Activated T-cell treated with anti-CD3 and anti-CD28 coated beads, Interleukin-2, amount 50 U/mL, for 48 hours (primary cell): ENCODE measurements around the gene SLC44A1.

Experiments used
- DNase-seq, 2 experiments: peaks; one replicate each; pipeline ENCODE4 v3.0.0-alpha.2; 2020

Gene SLC44A1

DNA sequence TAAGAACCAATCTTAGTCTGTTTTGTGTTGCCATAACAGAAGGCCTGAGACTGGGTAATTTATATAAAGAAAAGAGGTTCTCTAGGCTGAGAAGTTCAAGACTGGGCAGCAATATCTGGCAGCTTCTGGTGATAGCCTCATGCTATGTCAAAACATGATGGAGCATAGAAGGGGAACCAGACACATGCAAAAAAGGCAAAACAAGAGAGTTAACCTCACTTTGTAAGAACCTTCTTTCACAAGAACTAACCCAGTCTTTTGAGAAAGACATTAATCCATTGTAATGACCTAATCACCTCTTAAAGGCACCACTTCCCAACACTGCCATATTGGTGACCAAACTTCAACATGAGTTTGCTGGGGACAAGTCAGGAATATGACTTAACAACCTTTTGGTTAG lies 240.7 kb downstream of the SLC44A1 start:
- DNase-seq, result no peak
